ENCODE measurements around the gene GLIPR2. TPM values are rescaled to one million over a fixed set of nuclear protein-coding genes. Genes with fewer than 3 reads are reported as not detected.

The GLIPR2 gene
- polyA plus RNA-seq, 1 donor (not counting 4 experiments of a cell fraction or from before 2014, with no cell fraction given) = 3.7 TPM

DNA sequence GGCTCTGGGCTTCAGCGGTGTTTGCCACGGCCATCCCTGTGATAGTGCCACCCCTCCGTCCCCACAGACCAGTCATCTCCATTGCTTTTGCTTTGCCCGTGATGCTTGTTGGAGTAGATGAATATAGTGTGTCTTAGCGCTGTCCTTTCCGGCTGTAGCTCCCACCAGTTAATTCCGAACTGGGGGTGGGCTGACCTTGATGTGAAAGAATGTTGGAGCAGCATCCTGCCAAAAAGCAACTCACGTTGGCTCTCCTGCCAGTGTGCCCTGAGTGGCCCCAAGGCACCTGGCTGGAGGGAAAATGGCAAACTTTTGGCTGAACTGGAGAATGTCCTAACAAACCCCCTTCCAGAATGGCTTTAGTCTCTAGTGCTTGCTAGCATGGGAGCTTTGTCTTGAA lies 74.2 kb downstream of the GLIPR2 start:
- H3K4me3 ChIP-seq (ENCODE audit: control insufficient read depth in 2 of 3, extremely low read depth in 1 of 3, insufficient read depth in 2 of 3, low read depth in 1 of 3, low read length in 3 of 3) = no peak overlapping the region
- no peak overlapping the region for H3K27ac ChIP-seq (ENCODE audit: control insufficient read depth, insufficient read depth, low read length)
- no peaks in the 10 kb centered on the region for H3K9me3 ChIP-seq (ENCODE audit: control insufficient read depth, low read depth, low read length)
- no peak for FAIRE-seq
- no peak overlapping the region for H3K9ac ChIP-seq (ENCODE audit: control insufficient read depth, extremely low read depth, insufficient read depth, low read length)
- TF ChIP-seq, protein P1, sequence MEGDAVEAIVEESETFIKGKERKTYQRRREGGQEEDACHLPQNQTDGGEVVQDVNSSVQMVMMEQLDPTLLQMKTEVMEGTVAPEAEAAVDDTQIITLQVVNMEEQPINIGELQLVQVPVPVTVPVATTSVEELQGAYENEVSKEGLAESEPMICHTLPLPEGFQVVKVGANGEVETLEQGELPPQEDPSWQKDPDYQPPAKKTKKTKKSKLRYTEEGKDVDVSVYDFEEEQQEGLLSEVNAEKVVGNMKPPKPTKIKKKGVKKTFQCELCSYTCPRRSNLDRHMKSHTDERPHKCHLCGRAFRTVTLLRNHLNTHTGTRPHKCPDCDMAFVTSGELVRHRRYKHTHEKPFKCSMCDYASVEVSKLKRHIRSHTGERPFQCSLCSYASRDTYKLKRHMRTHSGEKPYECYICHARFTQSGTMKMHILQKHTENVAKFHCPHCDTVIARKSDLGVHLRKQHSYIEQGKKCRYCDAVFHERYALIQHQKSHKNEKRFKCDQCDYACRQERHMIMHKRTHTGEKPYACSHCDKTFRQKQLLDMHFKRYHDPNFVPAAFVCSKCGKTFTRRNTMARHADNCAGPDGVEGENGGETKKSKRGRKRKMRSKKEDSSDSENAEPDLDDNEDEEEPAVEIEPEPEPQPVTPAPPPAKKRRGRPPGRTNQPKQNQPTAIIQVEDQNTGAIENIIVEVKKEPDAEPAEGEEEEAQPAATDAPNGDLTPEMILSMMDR (optimal IDR thresholded peaks at IDR 0.05 in 1 of 3, IDR thresholded peaks at IDR 0.05 in 1 of 3, conservative IDR thresholded peaks at IDR 0.05 in 1 of 3; ENCODE audit: extremely low read depth in 1 of 3, insufficient read depth in 2 of 3, low read length in 3 of 3) = no peak
- TF ChIP-seq EZH2 (IDR thresholded peaks at IDR 0.05; ENCODE audit: low read length) = no peak
- no peaks in the 10 kb centered on the region for H3K4me1 ChIP-seq (ENCODE audit: control insufficient read depth, extremely low read depth, insufficient read depth, low read length)
- peaks cover 20% of the 10 kb centered on the region for H4K20me1 ChIP-seq (ENCODE audit: control insufficient read depth, extremely low read depth, insufficient read depth, low read length)
- H3K79me2 ChIP-seq (ENCODE audit: control insufficient read depth, insufficient read depth, low read length) = peaks cover 61% of the 10 kb centered on the region
- dilution Hi-C loops (cut with MboI; ENCODE audit: extremely low pct_ligation_motif_present, low sequenced_read_pairs) = no loop called here
- no peak for DNase-seq (ENCODE audit: low read depth, low spot score)
- H3K9me1 ChIP-seq (ENCODE audit: control insufficient read depth, extremely low read depth, insufficient read depth, low read length) = no peaks in the 10 kb centered on the region
- no peak overlapping the region for H3K4me2 ChIP-seq (ENCODE audit: control insufficient read depth, extremely low read depth, insufficient read depth, low read depth, low read length)
- no peak overlapping the region for H2AFZ ChIP-seq (ENCODE audit: control insufficient read depth, low read length)
- H3K36me3 ChIP-seq (ENCODE audit: control insufficient read depth in 2 of 2, extremely low read depth in 1 of 2, insufficient read depth in 2 of 2, low read length in 2 of 2) = peaks cover 44 to 54% of the 10 kb centered on the region in 2 experiments
- H3K27me3 ChIP-seq (ENCODE audit: control insufficient read depth, extremely low read depth, insufficient read depth, low read length) = no peaks in the 10 kb centered on the region

DNA sequence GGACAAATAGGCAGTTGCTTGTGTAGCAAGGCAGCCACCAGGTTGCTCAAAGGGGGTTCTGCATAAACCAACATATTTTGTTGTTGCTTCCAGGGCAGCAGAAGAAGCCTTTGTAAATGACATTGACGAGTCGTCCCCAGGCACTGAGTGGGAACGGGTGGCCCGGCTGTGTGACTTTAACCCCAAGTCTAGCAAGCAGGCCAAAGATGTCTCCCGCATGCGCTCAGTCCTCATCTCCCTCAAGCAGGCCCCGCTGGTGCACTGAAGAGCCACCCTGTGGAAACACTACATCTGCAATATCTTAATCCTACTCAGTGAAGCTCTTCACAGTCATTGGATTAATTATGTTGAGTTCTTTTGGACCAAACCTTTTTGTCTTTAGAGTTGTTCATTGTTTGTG lies 75.0 kb downstream of the GLIPR2 start:
- Histone ChIP-seq H3K27ac (ENCODE audit: control insufficient read depth, insufficient read depth, low read length) (no peak overlapping the region), H3K36me3 (ENCODE audit: control insufficient read depth in 2 of 2, extremely low read depth in 1 of 2, insufficient read depth in 2 of 2, low read length in 2 of 2) (peaks cover 41 to 56% of the 10 kb centered on the region in 2 experiments), H3K4me3 (ENCODE audit: control insufficient read depth in 2 of 3, extremely low read depth in 1 of 3, insufficient read depth in 2 of 3, low read depth in 1 of 3, low read length in 3 of 3) (no peak overlapping the region), H3K4me2 (ENCODE audit: control insufficient read depth, extremely low read depth, insufficient read depth, low read depth, low read length) (no peak overlapping the region), H3K9me3 (ENCODE audit: control insufficient read depth, low read depth, low read length) (no peaks in the 10 kb centered on the region), H3K27me3 (ENCODE audit: control insufficient read depth, extremely low read depth, insufficient read depth, low read length) (no peaks in the 10 kb centered on the region), H3K9me1 (ENCODE audit: control insufficient read depth, extremely low read depth, insufficient read depth, low read length) (no peaks in the 10 kb centered on the region), H3K4me1 (ENCODE audit: control insufficient read depth, extremely low read depth, insufficient read depth, low read length) (no peaks in the 10 kb centered on the region), H4K20me1 (ENCODE audit: control insufficient read depth, extremely low read depth, insufficient read depth, low read length) (peaks cover 16% of the 10 kb centered on the region), H3K9ac (ENCODE audit: control insufficient read depth, extremely low read depth, insufficient read depth, low read length) (no peak overlapping the region), H2AFZ (ENCODE audit: control insufficient read depth, low read length) (no peak overlapping the region), H3K79me2 (ENCODE audit: control insufficient read depth, insufficient read depth, low read length) (peaks cover 55% of the 10 kb centered on the region)
- TF ChIP-seq EZH2 (IDR thresholded peaks at IDR 0.05; ENCODE audit: low read length) = no peak
- TF ChIP-seq, protein P1 (optimal IDR thresholded peaks at IDR 0.05 in 1 of 3, IDR thresholded peaks at IDR 0.05 in 1 of 3, conservative IDR thresholded peaks at IDR 0.05 in 1 of 3; ENCODE audit: extremely low read depth in 1 of 3, insufficient read depth in 2 of 3, low read length in 3 of 3) = no peak
- no peak for DNase-seq (ENCODE audit: low read depth, low spot score)
- dilution Hi-C loops (cut with MboI; ENCODE audit: extremely low pct_ligation_motif_present, low sequenced_read_pairs) = no loop called here
- FAIRE-seq = no peak

Data from keratinocyte (primary cell).